Rectal smooth muscle tissue (tissue), 1 donor: ENCODE results near the gene CFAP54.

Experiments
- H3K27ac ChIP-seq: one replicate; pipeline ENCODE4 v1.7.0; 2013; ENCODE audit warnings: low read depth, low read length, inconsistent platforms
- H3K27me3 ChIP-seq: one replicate; pipeline ENCODE4 v1.7.0; 2013; ENCODE audit warnings: low read length; ENCODE audit not compliant: control insufficient read depth, insufficient read depth
- H3K36me3 ChIP-seq: one replicate; pipeline ENCODE4 v1.7.0; 2013; ENCODE audit warnings: low read length; ENCODE audit not compliant: control insufficient read depth, insufficient read depth
- H3K4me1 ChIP-seq: one replicate; pipeline ENCODE4 v1.7.0; 2013; ENCODE audit warnings: low read length; ENCODE audit not compliant: control insufficient read depth, insufficient read depth
- H3K4me3 ChIP-seq: one replicate; pipeline ENCODE4 v1.7.0; 2013; ENCODE audit warnings: low read length
- H3K9ac ChIP-seq: one replicate; pipeline ENCODE4 v1.7.0; 2013; ENCODE audit warnings: low read length

Gene CFAP54

DNA sequence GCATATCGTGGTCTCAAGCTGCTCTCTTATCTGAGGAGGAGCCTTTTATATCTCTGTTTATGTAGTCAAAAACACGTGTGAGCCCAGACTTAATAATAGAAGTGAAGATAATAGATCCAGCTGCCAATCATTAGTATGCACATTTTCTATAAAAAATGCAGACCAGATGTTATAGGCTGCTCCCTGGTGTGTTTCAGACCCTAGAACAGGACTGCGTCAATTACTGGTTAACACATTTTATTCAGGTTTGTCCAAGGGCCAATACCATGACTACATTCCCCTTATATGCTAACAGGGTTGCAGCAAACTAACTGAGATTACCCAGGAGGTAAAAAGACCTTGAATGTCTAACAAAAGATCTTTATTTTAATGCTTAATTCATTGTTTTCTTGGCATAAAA, 319.2 kb downstream of the CFAP54 start:
- no peaks in the 10 kb centered on the region for H3K4me1 ChIP-seq
- H3K27me3 ChIP-seq, result no peaks in the 10 kb centered on the region
- no peak overlapping the region for H3K9ac ChIP-seq
- no peaks in the 10 kb centered on the region for H3K36me3 ChIP-seq
- H3K4me3 ChIP-seq, result no peak overlapping the region
- H3K27ac ChIP-seq, result no peak overlapping the region

DNA sequence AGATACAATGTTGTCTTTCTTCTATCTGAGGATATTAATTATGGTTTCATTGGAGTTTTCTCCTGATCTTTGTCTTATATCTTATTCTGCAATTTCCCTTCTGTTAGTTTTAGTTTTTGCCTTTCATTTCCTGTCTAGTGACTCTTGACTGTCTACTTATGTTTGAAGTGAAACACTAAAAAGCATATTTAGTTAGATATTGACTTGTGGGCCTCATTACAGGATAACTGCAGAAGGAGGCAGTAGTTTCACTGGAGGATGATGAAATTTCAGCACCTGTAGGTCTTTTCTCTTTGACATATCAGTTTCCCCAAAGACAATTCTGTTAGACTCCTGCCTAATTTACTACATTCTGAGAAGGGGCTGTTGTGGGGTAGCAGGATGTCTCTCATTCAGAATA, 320.1 kb downstream of the CFAP54 start:
- Histone ChIP-seq H3K4me3 (no peak overlapping the region), H3K9ac (no peak overlapping the region), H3K27ac (no peak overlapping the region), H3K36me3 (no peaks in the 10 kb centered on the region), H3K4me1 (no peaks in the 10 kb centered on the region), H3K27me3 (no peaks in the 10 kb centered on the region)

GRCh38 chr12:96810057-96810456, 320.7 kb downstream of the CFAP54 start:
- Histone ChIP-seq H3K4me1 (no peaks in the 10 kb centered on the region), H3K36me3 (no peaks in the 10 kb centered on the region), H3K27me3 (no peaks in the 10 kb centered on the region), H3K9ac (no peak overlapping the region), H3K4me3 (no peak overlapping the region), H3K27ac (no peak overlapping the region)

DNA sequence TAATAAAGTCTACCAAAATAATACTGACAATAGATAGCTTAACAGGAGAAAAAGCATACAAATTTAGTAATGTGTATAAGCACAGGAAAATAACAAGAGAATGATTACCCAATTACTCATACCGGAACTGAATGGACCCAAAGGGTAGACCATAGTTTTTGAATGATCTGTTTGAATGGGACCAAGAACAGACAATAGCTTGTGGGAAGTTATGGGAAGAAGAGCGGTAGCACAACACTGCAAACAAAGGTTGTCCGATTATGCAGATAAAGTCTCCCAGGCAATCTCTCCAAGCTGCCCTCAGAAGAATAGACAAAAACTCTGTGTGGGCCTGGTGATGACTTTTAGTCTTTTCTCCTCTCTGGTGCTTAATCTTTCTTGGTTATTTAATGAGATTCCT, 321.1 kb downstream of the CFAP54 start:
- H3K36me3 ChIP-seq, result no peaks in the 10 kb centered on the region
- no peak overlapping the region for H3K4me3 ChIP-seq
- H3K27me3 ChIP-seq, result no peaks in the 10 kb centered on the region
- no peak overlapping the region for H3K9ac ChIP-seq
- H3K27ac ChIP-seq, result no peak overlapping the region
- no peaks in the 10 kb centered on the region for H3K4me1 ChIP-seq

DNA sequence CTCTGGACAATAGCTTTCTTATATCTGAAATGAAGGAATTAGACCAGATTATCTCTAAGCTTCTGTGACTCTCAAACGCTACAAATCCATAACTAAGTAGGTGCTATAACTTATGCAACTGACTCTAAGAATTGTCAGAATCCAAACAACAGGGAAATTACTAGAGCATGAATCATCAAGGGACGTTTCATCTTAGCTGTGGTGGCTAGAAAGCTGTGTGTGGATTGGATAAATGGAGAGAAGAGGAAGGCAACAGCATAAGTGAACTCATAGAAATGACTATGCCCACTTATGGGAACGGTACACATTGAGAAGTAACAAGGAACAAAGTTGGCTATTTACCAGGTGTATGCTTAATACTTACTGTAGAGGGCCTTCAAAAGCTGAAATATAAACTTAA, 321.7 kb downstream of the CFAP54 start:
- Histone ChIP-seq H3K9ac (no peak overlapping the region), H3K27ac (no peak overlapping the region), H3K4me1 (no peaks in the 10 kb centered on the region), H3K27me3 (no peaks in the 10 kb centered on the region), H3K36me3 (no peaks in the 10 kb centered on the region), H3K4me3 (no peak overlapping the region)

- Histone ChIP-seq H3K27me3 (no peaks in the 10 kb centered on the region), H3K27ac (no peak overlapping the region), H3K36me3 (no peaks in the 10 kb centered on the region), H3K9ac (no peak overlapping the region), H3K4me3 (no peak overlapping the region), H3K4me1 (no peaks in the 10 kb centered on the region)
These were observed 322.8 kb downstream of the CFAP54 start for GRCh38 chr12:96812153-96812552.

GRCh38 chr12:96814200-96814599, 324.8 kb downstream of the CFAP54 start:
- Histone ChIP-seq H3K27me3 (no peaks in the 10 kb centered on the region), H3K27ac (no peak overlapping the region), H3K4me1 (no peaks in the 10 kb centered on the region), H3K36me3 (no peaks in the 10 kb centered on the region), H3K4me3 (no peak overlapping the region), H3K9ac (no peak overlapping the region)

DNA sequence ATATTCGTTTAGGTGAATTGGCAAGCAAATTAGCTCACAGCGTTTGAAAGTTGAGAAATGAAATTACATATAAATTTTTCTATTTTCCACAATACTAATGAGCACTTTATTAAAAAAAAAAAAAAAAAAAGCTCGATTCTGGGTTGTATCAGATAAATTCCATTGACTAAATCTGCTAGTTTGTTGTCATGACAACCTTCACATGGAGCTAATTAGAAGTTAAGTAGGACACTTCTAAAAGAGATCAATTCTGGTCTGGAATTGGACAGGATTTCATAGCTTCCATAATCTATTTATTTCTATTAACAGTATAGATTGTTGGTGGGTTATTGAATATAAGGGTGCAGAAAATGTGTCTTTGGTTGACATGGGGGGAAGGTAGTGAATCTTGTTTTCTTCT, 332.2 kb downstream of the CFAP54 start:
- Histone ChIP-seq H3K4me3 (no peak overlapping the region), H3K4me1 (no peaks in the 10 kb centered on the region), H3K9ac (no peak overlapping the region), H3K27ac (no peak overlapping the region), H3K27me3 (no peaks in the 10 kb centered on the region), H3K36me3 (no peaks in the 10 kb centered on the region)

DNA sequence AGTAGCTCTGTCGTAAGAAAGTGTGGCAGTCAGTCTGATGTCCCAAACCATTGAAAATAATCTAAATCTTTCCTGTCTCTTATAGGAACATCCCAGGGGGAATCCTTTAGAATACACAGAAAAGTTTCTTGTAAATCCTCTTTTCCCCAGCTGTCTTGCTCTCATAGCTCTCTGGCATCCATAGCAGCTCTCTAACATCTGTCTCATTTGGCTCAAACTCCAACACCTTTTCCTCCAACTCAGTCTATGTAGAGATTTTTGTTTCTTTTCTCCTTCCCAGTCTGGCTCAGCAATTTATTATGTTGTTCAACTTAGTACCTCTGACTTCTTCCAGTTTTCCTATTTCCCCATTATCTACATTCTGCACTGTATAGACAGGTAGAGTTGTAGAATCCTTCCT, 333.3 kb downstream of the CFAP54 start:
- no peak overlapping the region for H3K9ac ChIP-seq
- H3K27me3 ChIP-seq, result no peaks in the 10 kb centered on the region
- H3K27ac ChIP-seq, result no peak overlapping the region
- no peaks in the 10 kb centered on the region for H3K36me3 ChIP-seq
- H3K4me1 ChIP-seq, result no peaks in the 10 kb centered on the region
- no peak overlapping the region for H3K4me3 ChIP-seq

DNA sequence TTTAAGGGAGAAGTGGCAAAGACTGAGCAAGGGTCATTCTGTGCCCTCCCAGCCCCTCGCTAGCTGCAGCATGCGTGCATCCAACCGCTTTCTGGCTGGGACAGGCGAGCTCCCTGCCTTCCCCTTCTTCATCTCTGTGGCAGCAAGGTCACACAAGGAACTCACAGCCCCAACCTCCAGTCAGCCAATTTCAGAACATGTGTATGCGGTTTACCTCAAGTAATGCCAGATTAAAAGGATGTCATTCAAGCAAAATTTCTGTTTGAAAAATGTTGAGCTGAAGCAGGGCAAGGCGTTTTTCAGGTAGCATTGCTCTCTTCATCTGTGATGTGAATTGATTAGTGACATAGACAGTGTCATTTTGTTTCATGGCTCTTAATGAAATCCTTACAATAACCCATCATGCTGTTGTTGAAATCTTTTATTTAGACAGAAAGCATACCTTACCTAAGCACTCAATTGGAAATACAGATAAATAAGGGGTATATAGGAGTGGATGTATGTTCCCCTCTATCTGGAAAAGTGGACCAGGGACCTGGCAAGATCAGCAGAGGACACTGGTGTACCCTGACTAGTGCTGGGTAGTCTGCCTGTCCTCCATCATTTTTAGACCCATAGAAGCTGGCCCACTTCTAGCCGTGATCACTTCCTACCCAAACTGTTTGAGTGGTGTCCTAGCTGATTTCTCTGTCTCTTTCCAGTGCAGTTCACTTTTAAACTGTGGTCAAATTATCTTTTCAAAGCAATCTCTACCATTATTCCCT, 334.9 kb downstream of the CFAP54 start:
- no peaks in the 10 kb centered on the region for H3K36me3 ChIP-seq
- H3K9ac ChIP-seq, result no peak overlapping the region
- no peaks in the 10 kb centered on the region for H3K27me3 ChIP-seq
- H3K27ac ChIP-seq, result no peak overlapping the region
- H3K4me1 ChIP-seq, result no peaks in the 10 kb centered on the region
- H3K4me3 ChIP-seq, result no peak overlapping the region

GRCh38 chr12:96824838-96825236, 335.5 kb downstream of the CFAP54 start:
- Histone ChIP-seq H3K36me3 (no peaks in the 10 kb centered on the region), H3K27ac (no peak overlapping the region), H3K4me3 (no peak overlapping the region), H3K4me1 (no peaks in the 10 kb centered on the region), H3K9ac (no peak overlapping the region), H3K27me3 (no peaks in the 10 kb centered on the region)

GRCh38 chr12:96828169-96828789, 338.9 kb downstream of the CFAP54 start:
- no peaks in the 10 kb centered on the region for H3K36me3 ChIP-seq
- no peak overlapping the region for H3K27ac ChIP-seq
- H3K9ac ChIP-seq, result no peak overlapping the region
- H3K4me3 ChIP-seq, result no peak overlapping the region
- no peaks in the 10 kb centered on the region for H3K4me1 ChIP-seq
- no peaks in the 10 kb centered on the region for H3K27me3 ChIP-seq

GRCh38 chr12:96829354-96829753, 340.0 kb downstream of the CFAP54 start:
- Histone ChIP-seq H3K27me3 (no peaks in the 10 kb centered on the region), H3K9ac (no peak overlapping the region), H3K4me3 (no peak overlapping the region), H3K4me1 (no peaks in the 10 kb centered on the region), H3K36me3 (no peaks in the 10 kb centered on the region), H3K27ac (no peak overlapping the region)
